HG02623 (cell line): ENCODE data around the gene GALNT6.
"Not testable (repeated sequence)": the region's sequence is repeated elsewhere in the genome, so short reads cannot be mapped to it uniquely, and the experiment has no call there.

Experiments
- ATAC-seq: cut with Tn5 transposase; IDR thresholded peaks from one replicate; pipeline ENCODE4 v1.9.1; 2021; ENCODE audit warnings: moderate library complexity; ENCODE audit not compliant: unreplicated experiment

GALNT6 gene

DNA sequence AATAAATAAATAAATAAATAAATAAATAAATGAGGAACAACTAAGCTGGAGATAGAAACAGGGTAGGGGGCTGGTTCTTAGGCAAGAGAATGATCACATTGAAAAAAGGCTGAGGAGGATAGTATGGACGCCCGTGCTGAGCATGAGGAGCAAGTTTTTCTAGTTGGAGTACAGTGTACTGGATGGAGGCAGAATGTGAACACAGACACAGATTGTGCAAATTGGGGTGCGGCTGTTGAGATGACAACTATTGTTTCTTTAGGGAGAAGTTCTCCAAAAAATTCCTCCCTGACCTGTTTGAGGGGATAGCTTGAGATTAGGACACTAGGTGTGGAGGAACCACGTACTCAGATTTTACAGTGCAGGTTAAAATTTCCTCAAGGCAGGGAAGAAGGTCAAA lies 66.3 kb downstream of the GALNT6 start:
- ATAC-seq, result no peak

DNA sequence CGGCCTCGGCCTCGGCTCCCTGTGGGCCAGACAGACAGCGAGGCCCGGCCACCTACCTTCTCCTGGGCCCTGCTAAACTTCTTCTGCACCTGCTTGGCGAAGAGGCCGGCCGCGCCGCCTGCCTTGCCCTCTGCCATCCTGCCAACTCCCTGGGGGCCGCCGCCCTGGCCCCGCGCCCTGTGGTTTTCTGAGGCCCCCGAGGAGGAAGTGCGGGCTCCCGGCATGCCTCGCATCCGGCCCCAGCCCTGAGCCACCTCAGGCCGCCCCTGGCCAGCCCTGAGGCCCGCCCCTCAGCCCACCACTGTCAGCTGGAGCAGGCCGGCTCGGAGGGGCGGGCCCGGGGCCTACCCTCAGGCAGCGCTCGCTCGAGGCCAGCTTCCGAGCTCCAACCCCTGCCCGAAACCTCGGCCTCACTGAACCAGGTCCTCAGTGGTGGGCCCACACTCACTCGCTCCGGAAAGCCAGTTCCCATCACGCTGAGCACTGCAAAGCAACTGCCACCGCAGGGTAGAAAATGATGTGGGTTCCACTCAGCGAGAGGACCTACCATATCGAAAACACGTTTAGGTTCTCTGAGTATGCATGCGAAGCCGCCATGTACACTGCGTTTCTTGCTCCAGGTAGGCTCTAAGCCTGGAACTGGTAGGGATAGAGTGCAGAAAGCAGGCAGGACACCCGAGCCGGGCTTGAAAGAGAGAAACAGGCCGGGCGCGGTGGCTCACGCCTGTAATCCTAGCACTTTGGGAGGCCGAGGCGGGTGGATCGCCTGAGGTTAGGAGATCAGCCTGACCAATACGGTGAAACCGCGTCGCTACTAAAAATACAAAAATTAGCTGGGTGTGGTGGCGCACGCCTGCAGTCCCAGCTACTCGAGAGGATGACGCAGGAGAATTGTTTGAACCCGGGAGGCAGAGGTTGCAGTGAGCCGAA lies 67.0 kb downstream of the GALNT6 start, which contains the start of gene BIN2:
TSS of gene BIN2 (minus strand) at position 209 of the 930 bp plus-strand sequence. CDS start at position 137, 72 bp downstream.
- peak; percentile 49 for ATAC-seq

DNA sequence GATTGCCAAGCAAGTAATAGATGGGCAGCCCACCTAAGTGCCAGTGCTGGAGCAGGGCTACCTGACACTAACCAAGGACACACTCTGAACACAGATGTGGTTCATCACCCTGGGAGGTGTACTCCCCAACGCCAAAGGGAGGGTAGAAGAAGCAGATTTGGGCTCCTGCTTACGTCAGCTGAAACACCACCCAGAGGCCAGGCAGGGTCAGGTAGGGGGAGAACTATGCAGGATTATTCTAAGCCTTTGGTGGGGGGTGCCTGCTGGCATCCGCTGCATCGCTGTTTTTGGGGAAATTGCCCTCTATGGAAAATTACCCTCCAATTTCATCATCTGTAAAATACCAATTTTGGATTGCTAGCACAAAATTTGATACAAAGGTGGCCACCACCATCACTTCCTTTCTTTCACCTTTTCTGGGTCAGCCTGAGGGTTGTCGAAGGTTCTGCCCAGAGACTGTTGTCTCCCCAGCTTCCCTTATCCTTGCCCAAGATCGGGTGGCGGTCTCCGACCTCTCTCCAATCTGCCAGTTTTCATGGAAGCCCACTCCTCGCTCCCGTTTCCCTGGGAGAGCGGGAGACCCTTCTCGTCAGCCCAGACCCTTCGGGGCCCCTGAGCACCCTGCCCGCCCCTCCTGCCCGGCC lies 67.8 kb downstream of the GALNT6 start:
- ATAC-seq, result no peak

DNA sequence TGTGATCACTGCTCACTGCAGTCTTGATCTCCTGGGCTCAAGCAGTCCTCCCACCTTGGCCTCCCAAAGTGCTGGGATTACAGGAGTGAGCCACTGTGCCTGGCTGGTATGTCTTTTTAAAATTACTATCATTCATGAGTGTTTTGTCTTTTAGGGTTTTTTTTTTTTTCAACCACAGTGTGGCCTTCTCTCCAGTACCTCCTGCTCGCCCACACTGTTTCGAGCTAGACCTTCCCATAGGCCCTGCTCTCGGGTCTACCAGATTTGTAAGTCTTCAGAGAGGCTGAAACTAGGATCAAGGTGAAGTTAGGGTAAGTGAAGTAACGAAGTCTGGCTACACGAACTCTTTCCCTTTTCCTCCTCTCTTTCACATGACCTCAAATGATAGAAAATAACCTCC lies 68.8 kb downstream of the GALNT6 start:
- no peak for ATAC-seq

DNA sequence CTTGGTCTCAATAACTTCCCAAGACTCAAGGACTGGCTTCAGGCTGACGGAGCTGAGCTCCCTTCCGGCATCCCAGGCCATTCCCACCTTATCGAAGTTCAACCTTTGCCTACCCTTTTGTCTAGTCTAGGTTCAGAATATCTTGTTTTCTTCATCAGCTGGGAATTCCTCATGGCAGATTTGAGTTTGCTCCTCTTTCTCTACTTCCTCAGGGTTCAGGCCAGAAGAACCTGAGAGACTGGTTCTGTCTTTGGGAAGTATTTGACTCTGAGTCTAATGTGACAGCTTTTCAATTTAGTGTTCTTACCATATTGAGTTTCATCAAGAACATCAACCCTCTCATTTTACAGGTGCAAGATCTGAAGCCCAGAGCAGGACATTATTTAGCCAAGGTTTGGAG lies 69.3 kb downstream of the GALNT6 start:
- no peak for ATAC-seq

DNA sequence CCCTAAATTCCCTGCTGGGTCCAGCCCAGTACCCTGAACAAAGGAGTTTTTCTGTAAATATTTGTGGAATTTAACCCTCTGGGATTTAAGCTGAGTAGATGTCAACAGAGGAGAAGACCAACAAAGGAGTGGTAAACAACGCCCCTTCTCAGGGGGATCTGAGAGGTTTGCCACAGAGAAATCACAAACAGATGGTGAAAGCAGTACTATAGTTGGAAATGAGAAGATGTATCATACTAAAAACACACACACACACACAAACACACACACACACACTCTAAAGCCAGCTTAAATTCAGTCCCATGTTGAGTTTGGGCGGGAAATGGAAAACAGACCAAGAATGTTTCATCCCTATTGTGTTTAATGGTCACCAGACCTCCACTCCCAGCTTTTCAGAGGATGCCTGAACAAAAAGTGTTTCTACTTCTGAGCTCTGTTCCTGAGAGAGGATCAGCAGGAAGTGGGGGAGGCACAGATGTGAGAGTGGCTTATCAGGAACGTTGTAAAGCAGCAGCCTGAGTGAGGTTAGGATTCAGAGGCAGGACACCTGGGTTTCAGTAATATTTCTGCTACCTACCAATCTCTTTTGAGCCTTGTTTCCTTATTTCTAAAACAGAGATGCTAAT lies 70.4 kb downstream of the GALNT6 start:
- ATAC-seq, result no peak

DNA sequence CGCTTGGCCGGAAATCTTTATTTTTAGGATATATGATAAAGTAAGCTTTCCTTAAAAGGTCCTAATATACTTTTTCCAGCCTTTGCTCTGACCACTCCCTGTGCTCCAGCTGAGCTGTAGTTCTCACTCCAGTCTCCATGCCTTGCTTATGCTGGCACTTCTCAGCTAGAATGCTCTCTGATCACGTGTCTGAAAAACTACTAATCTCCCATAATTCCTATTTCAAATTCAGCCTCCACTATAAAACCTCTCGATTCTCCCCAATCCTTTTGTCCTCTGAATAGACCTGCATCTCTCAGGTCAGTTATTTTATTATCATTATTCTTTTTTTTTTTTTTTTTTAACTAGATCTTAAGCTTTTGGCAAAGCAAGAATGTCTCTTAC lies 70.9 kb downstream of the GALNT6 start:
- no peak for ATAC-seq

DNA sequence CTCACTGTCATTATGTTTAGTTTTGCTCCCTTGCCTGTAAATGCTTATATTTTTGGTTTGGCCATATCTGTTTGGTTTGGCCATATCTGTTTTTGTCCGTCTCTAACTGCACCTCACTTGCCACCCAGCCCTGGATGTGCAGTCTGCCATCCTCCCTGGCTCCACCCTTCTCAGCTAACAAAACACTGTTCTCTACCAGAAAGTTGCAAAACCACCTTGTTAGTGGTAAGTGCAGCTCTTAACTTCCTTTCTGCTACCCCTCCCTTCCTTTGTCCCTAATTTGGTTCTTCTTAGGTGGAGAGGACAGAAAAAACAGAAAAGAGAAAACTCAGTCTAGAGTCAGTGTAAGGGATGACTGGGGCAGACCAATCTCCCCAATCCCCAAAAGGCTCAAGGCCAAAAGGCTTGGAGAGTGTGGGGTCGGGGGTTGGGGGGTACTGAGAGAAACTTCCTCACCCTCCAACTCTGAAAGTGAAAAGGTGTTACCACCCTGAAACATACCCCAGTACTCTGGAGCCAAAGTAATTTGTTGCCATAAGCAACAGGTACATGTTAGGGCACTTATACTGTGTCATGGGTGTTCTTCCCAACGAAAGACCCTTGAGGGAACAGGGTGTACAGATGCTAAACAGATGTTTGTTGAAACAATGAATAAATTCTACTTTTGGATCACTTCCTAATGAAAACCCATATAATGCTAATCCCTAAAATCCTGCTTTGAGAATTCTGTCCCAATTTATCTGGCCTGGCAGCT lies 72.2 kb downstream of the GALNT6 start:
- ATAC-seq, result peak; percentile 51

GRCh38 chr12:51318057-51318806 lies 73.0 kb downstream of the GALNT6 start:
- not testable (repeated sequence) for ATAC-seq

GRCh38 chr12:51311389-51311788 lies 79.8 kb downstream of the GALNT6 start:
- no peak for ATAC-seq

DNA sequence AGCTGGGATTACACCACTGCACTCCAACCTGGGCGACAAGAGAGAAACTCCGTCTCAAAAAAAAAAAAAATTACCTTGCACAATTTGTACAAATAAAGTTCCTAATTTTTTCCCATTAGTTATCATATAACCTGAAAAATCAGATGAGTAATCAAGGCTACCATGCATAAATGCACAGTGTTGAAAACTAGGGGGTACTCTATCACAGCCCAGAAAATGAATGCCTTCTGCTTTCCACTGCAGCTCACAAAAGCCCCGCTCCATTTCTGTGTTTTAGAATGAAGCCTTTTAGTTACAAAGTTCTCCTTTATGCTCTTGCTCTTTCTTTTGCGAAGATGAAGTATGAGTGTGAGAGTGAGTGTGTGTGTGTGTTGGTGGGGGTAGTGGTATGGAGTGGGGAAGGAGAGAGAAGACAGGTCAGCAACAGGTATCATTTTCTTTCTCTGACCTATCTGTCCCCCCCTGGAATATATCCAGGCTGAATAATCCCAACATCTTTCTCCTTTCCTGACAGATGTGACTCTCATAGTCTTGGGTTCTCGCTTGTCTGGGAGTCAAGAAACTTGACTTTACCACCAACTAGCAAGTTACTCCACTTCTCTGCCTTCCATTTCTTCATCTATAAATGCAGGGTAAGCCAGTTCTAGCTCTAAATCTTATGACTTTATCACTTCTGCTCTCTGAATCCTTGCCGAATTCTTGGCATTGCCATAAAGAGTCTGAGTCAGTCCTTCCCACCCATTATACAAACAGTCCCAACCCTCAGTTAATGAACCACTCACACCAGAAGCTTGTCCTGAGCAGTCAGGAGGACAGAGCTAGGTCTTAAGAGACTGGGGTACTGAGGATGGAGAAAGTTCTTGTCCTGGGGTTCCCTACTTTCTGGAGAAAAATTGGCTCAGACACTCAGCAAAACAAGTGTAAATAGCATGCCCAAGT lies 83.3 kb downstream of the GALNT6 start:
- no peak for ATAC-seq

DNA sequence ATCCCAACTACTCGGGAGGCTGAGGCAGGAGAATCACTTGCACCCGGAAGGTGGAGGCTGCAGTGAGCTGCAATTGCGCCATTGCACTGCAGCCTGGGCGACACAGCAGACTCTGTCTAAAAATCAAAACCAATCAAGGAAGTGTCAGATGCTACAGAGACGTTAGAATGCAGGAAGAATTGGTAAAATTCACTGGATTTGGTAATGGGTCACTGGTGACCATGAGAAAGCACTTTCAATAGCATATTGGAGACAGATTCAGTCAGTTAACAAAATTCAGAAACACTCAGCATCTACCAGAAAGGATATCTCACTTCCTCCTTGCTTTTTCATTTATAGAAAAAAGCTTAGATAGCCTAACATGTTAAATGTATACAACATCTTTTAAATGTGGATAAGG lies 84.7 kb downstream of the GALNT6 start:
- no peak for ATAC-seq
